Neuronal stem cell (in vitro differentiated cells): ENCODE data around the gene KRTAP10-1.

Experiments
- DNase-seq: peaks from one replicate; pipeline ENCODE4 v3.0.0-alpha.2; 2013; ENCODE audit warnings: low spot score
- H2AFZ ChIP-seq: one replicate; pipeline ENCODE4 v1.6.1; 2013; ENCODE audit warnings: mild to moderate bottlenecking, low read length, inconsistent platforms
- H2AK5ac ChIP-seq: 2 replicates; pipeline ENCODE4 v1.6.1; 2013; ENCODE audit warnings: low read depth, mild to moderate bottlenecking, inconsistent platforms, low read length, moderate library complexity, mixed read lengths
- H2BK120ac ChIP-seq: 2 replicates; pipeline ENCODE4 v1.6.1; 2013; ENCODE audit warnings: low read depth, mild to moderate bottlenecking, inconsistent platforms, low read length, moderate library complexity, mixed read lengths
- H2BK12ac ChIP-seq: one replicate; pipeline ENCODE4 v1.6.1; 2013; ENCODE audit warnings: low read length, inconsistent platforms
- H2BK15ac ChIP-seq: 2 replicates; pipeline ENCODE4 v1.6.1; 2013; ENCODE audit warnings: mild to moderate bottlenecking, low read length, inconsistent platforms, mixed read lengths
- H2BK5ac ChIP-seq: one replicate; pipeline ENCODE4 v1.6.1; 2013; ENCODE audit warnings: inconsistent platforms, mild to moderate bottlenecking, low read length, moderate library complexity
- H3K14ac ChIP-seq: one replicate; pipeline ENCODE4 v1.6.1; 2013; ENCODE audit warnings: low read length, inconsistent platforms
- H3K18ac ChIP-seq: 2 replicates; pipeline ENCODE4 v1.6.1; 2013; ENCODE audit warnings: low read length, inconsistent platforms
- H3K23ac ChIP-seq: 2 replicates; pipeline ENCODE4 v1.6.1; 2013; ENCODE audit warnings: low read depth, mild to moderate bottlenecking, mixed read lengths, low read length, inconsistent platforms; ENCODE audit not compliant: poor library complexity
- H3K27ac ChIP-seq: replicated peaks from 3 replicates; pipeline ENCODE4 v1.5.1; 2013; ENCODE audit warnings: low read length, inconsistent platforms
- H3K27me3 ChIP-seq, 3 experiments: 2 replicates each; pipeline ENCODE4 v1.6.1; 2013; ENCODE audit warnings: low read length in 3 of 3, mild to moderate bottlenecking in 2 of 3, inconsistent platforms in 1 of 3, low read depth in 1 of 3, mixed read lengths in 1 of 3, moderate library complexity in 1 of 3; ENCODE audit not compliant: control insufficient read depth in 3 of 3, insufficient read depth in 3 of 3
- H3K36me3 ChIP-seq, 2 donors: replicated peaks in 1 of 2; 2 replicates each; pipeline ENCODE4 v1.6.1; 2013; ENCODE audit warnings: low read length in 2 of 2; ENCODE audit not compliant: control insufficient read depth in 2 of 2, insufficient read depth in 2 of 2
- H3K4ac ChIP-seq: 2 replicates; pipeline ENCODE4 v1.6.1; 2013; ENCODE audit warnings: inconsistent platforms, mild to moderate bottlenecking, low read length, moderate library complexity
- H3K4me1 ChIP-seq, 2 donors: 1 replicate in 1 of 2; 2 replicates in 1 of 2; pipeline ENCODE4 v1.6.1; 2013; ENCODE audit warnings: low read length in 2 of 2, low read depth in 1 of 2; ENCODE audit not compliant: control insufficient read depth in 2 of 2, insufficient read depth in 1 of 2
- H3K4me2 ChIP-seq: one replicate; pipeline ENCODE4 v1.6.1; 2013; ENCODE audit warnings: mild to moderate bottlenecking, low read length, inconsistent platforms; ENCODE audit not compliant: insufficient read depth, poor library complexity, severe bottlenecking
- H3K4me3 ChIP-seq, 2 donors: 2 replicates each; pipeline ENCODE4 v1.5.1; 2013; ENCODE audit warnings: low read length in 2 of 2, mild to moderate bottlenecking in 2 of 2, inconsistent platforms in 1 of 2, moderate library complexity in 1 of 2
- H3K79me1 ChIP-seq: one replicate; pipeline ENCODE4 v1.6.1; 2013; ENCODE audit warnings: low read depth, mild to moderate bottlenecking, inconsistent platforms, low read length, moderate library complexity
- H3K9ac ChIP-seq: one replicate; pipeline ENCODE4 v1.6.1; 2013; ENCODE audit warnings: mild to moderate bottlenecking, low read depth, low read length, inconsistent platforms; ENCODE audit not compliant: poor library complexity
- H3K9me3 ChIP-seq, 2 donors: replicated peaks in 1 of 2; 2 replicates each; pipeline versions ENCODE3 to v1.6.1; 2013; ENCODE audit warnings: low read length in 2 of 2, mild to moderate bottlenecking in 2 of 2, inconsistent platforms in 1 of 2, low read depth in 1 of 2, mixed read lengths in 1 of 2, moderate library complexity in 1 of 2; ENCODE audit not compliant: control insufficient read depth in 2 of 2, insufficient read depth in 1 of 2
- H4K8ac ChIP-seq: one replicate; pipeline ENCODE4 v1.6.1; 2013; ENCODE audit warnings: low read depth, mild to moderate bottlenecking, inconsistent platforms, low read length, moderate library complexity
- H4K91ac ChIP-seq: one replicate; pipeline ENCODE4 v1.6.1; 2013; ENCODE audit warnings: low read length, low read depth, mild to moderate bottlenecking, inconsistent platforms; ENCODE audit not compliant: poor library complexity
- WGBS, 2 donors: extraction: QIAGEN DNeasy Blood & Tissue Kit; methylation state at CpG; one replicate each; pipeline ENCODE4 v1.1.7; 2013; ENCODE audit warnings: missing lambda C conversion rate in 2 of 2, mixed read lengths in 1 of 2; ENCODE audit not compliant: insufficient read length in 2 of 2, insufficient replicate concordance in 1 of 2; ENCODE audit errors: extremely low coverage in 2 of 2; 5-methylcytosine and 5-hydroxymethylcytosine counted together

Gene KRTAP10-1

DNA sequence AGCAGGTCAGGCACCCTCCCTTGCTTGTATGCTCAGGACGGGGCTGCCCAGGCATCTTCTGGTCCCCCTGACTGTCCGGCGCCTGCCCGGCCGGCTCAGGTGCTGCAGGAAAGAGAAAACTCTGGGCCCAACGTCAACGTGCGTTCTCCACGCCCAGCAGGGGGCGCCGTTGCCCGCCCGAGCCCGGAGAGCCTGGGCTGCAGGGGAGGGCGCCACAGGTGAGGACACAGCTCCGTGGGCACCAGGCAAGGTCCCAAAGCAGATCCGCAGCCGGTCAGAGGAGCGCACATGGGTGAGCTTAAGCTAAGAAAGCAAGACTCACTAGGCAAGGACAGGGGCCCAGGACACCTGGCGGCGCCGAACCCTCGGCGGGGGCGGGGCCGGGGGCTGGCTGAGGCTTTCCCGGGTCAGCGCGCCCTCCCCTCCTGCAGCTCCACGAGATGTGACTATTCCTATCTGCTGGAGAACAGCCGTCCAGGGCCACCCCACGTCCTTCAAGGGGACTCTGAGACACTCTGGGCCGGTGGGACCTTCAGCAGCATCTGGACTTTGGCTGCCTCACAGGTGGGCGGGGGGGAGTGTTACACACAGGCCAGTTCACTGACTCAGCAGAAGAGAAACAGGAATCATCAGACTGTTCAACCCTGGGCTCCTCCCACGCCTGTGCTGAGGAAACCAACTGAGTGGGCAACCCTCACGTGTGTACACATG, 29.3 kb downstream of the KRTAP10-1 start:
- Histone ChIP-seq H2BK12ac (peak overlapping the region; percentile 43), H2BK120ac (no peak overlapping the region), H2AK5ac (peak overlapping the region; percentile 78), H4K91ac (no peak overlapping the region), H3K4me1 (peaks cover 2 to 12% of the 10 kb centered on the region in 2 donors), H4K8ac (peak overlapping the region; percentile 30), H3K4me2 (peak overlapping the region; percentile 31), H3K27me3 (no peaks in the 10 kb centered on the region), H3K27ac (no peak overlapping the region), H3K36me3 (peaks cover 0 to 6% of the 10 kb centered on the region in 2 donors), H2BK15ac (peak overlapping the region; percentile 95), H3K9me3 (peaks cover 0 to 3% of the 10 kb centered on the region in 2 donors), H3K23ac (peak overlapping the region; percentile 83), H2BK5ac (peak overlapping the region; percentile 61), H3K79me1 (peaks cover 6% of the 10 kb centered on the region), H2AFZ (peak overlapping the region; percentile 56), H3K9ac (peak overlapping the region; percentile 73), H3K18ac (peak overlapping the region; percentile 91), H3K4me3 (no peak overlapping the region), H3K14ac (no peak overlapping the region), H3K4ac (peak overlapping the region; percentile 59)
- DNase-seq, result peak; percentile 72
- WGBS, 2 donors, result no CpG with 5 or more reads among the region's 36 CpGs

DNA sequence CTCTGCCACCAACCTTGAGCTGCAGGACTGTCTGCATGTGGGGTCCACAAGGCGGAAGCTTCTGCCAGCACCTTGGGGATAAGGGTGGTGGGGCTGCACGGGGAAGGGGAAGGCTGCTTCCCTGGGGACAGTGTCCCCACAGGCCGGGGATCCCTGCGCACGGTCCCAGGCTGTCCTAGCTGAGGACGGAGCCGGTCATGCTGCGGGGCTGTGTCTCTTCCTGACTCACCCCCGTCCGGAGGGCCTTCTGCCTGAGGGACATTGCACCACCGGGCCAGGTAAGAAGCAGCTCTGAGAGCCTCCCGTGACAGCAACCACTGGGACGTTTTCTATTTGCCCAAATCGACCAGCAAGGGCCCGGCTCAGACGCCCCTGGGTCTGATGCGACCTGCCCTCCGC, 29.9 kb downstream of the KRTAP10-1 start:
- Histone ChIP-seq H3K27ac (no peak overlapping the region), H3K4me1 (peaks cover 4 to 14% of the 10 kb centered on the region in 2 donors), H3K14ac (no peak overlapping the region), H2BK12ac (peak overlapping the region; percentile 52), H3K18ac (peak overlapping the region; percentile 91), H3K9me3 (peaks cover 0 to 3% of the 10 kb centered on the region in 2 donors), H2AK5ac (peak overlapping the region; percentile 78), H3K9ac (peak overlapping the region; percentile 56), H2AFZ (peak overlapping the region; percentile 56), H3K4ac (peak overlapping the region; percentile 59), H3K23ac (peak overlapping the region; percentile 83), H2BK5ac (peak overlapping the region; percentile 61), H2BK120ac (no peak overlapping the region), H3K79me1 (peaks cover 6% of the 10 kb centered on the region), H3K36me3 (peaks cover 0 to 6% of the 10 kb centered on the region in 2 donors), H3K4me2 (no peak overlapping the region), H4K91ac (no peak overlapping the region), H3K4me3 (no peak overlapping the region), H3K27me3 (no peaks in the 10 kb centered on the region), H4K8ac (peak overlapping the region; percentile 30), H2BK15ac (peak overlapping the region; percentile 95)
- whole genome bisulfite sequencing, 2 donors, result no CpG with 5 or more reads among the region's 18 CpGs
- no peak for DNase-seq

DNA sequence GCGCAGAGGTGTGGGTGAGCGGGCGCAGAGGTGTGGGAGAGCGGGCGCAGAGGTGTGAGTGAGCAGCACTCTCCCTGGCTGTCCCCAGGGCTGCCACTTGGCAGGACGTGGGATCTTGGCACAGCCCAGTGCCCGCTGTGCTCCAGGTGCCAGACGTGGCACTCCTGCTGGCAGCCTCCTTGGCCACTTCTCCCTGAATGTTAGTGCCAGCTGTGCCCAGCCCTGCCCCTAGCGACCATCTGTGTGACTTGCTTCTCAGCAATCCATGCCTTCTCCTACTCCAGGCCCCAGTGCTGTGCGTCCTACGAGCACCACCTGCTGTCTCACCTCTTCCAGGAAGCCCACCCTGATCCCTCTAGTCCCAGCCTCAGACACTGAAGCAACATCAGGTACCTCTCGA, 30.5 kb downstream of the KRTAP10-1 start:
- Histone ChIP-seq H3K14ac (peak overlapping the region; percentile 28), H3K27ac (no peak overlapping the region), H2AFZ (no peak overlapping the region), H3K4ac (no peak overlapping the region), H2AK5ac (peak overlapping the region; percentile 78), H3K27me3 (no peaks in the 10 kb centered on the region), H3K36me3 (peaks cover 0 to 6% of the 10 kb centered on the region in 2 donors), H3K79me1 (peaks cover 6% of the 10 kb centered on the region), H2BK120ac (no peak overlapping the region), H3K9me3 (peaks cover 0 to 3% of the 10 kb centered on the region in 2 donors), H3K4me1 (peaks cover 4 to 14% of the 10 kb centered on the region in 2 donors), H4K91ac (no peak overlapping the region), H2BK12ac (peak overlapping the region; percentile 63), H3K18ac (peak overlapping the region; percentile 60), H3K9ac (no peak overlapping the region), H3K23ac (no peak overlapping the region), H4K8ac (no peak overlapping the region), H3K4me2 (no peak overlapping the region), H3K4me3 (no peak overlapping the region), H2BK15ac (peak overlapping the region; percentile 40), H2BK5ac (no peak overlapping the region)
- no CpG with 5 or more reads among the region's 12 CpGs for WGBS, 2 donors
- no peak for DNase-seq

DNA sequence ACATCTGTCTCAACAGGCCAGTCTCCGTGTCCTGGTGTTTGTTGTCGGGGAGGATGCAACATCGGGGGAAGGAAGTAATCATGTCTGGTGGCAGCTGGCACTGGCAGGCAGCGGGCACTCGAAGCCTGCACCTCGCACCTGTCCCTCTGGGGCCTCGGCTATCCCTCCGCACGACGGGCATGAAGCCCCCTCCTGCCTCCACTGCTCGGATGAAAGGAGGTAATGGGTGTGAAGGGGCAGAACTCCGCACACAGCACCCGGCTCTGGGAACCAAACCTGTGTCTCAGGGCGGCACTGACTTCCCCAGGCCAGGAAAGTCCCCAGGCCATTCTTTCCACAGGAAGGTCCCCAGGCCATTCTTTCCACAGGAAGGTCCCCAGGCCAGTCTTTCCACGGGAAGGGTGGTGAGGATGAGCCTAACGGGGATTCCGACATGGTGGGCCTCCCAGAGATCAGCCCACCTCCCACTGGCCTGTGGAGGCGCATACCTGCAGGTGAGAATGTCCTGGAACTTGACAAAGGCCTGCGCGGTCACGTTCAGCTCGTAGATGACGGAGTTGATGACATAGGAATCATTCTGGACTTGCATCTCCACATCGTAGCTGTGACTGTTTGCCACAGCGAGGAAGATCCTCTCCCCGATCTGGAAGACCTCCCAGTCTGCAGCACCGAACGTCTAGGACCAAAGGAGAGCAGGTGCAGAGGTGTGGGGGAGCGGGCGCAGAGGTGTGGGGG, 31.1 kb downstream of the KRTAP10-1 start:
- H4K8ac ChIP-seq, result no peak overlapping the region
- no peak overlapping the region for H3K4me3 ChIP-seq
- no peaks in the 10 kb centered on the region for H3K27me3 ChIP-seq
- peaks cover 6% of the 10 kb centered on the region for H3K79me1 ChIP-seq
- peak overlapping the region; percentile 22 for H2BK12ac ChIP-seq
- H3K4me2 ChIP-seq, result no peak overlapping the region
- peaks cover 0 to 3% of the 10 kb centered on the region in 2 donors for H3K9me3 ChIP-seq
- H4K91ac ChIP-seq, result no peak overlapping the region
- H3K4ac ChIP-seq, result no peak overlapping the region
- no peak overlapping the region for H3K14ac ChIP-seq
- no peak overlapping the region for H3K23ac ChIP-seq
- no peak overlapping the region for H3K27ac ChIP-seq
- H2BK15ac ChIP-seq, result peak overlapping the region; percentile 67
- H2AK5ac ChIP-seq, result peak overlapping the region; percentile 92
- peak overlapping the region; percentile 44 for H3K9ac ChIP-seq
- no CpG with 5 or more reads among the region's 30 CpGs for WGBS, 2 donors
- peaks cover 0 to 6% of the 10 kb centered on the region in 2 donors for H3K36me3 ChIP-seq
- no peak overlapping the region for H2BK120ac ChIP-seq
- no peak for DNase-seq
- peak overlapping the region; percentile 28 for H3K18ac ChIP-seq
- H2BK5ac ChIP-seq, result no peak overlapping the region
- H2AFZ ChIP-seq, result no peak overlapping the region
- H3K4me1 ChIP-seq, result peaks cover 4 to 14% of the 10 kb centered on the region in 2 donors
